Osteocyte (in vitro differentiated cells): ENCODE measurements around the gene GPC6. TPM values are rescaled to one million over a fixed set of nuclear protein-coding genes. Genes with fewer than 3 reads are reported as not detected.

ENCODE experiments used
- DNase-seq: peaks from one replicate; pipeline ENCODE4 v3.0.0; 2021; ENCODE audit warnings: mixed read lengths; ENCODE audit not compliant: unreplicated experiment; ENCODE audit errors: extremely low spot score
- H3K27ac Mint-ChIP-seq: one replicate; pipeline ENCODE4 v1.8.0; 2021; ENCODE audit warnings: mild to moderate bottlenecking, mixed read lengths; ENCODE audit not compliant: unreplicated experiment
- H3K27me3 Mint-ChIP-seq: one replicate; pipeline ENCODE4 v1.8.0; 2021; ENCODE audit warnings: mixed read lengths; ENCODE audit not compliant: unreplicated experiment
- H3K36me3 Mint-ChIP-seq: one replicate; pipeline ENCODE4 v1.8.0; 2021; ENCODE audit warnings: mixed read lengths; ENCODE audit not compliant: unreplicated experiment
- H3K4me1 Mint-ChIP-seq: one replicate; pipeline ENCODE4 v1.8.0; 2021; ENCODE audit warnings: mixed read lengths; ENCODE audit not compliant: unreplicated experiment
- H3K4me3 Mint-ChIP-seq: one replicate; pipeline ENCODE4 v1.8.0; 2021; ENCODE audit warnings: mild to moderate bottlenecking, moderate library complexity, mixed read lengths; ENCODE audit not compliant: unreplicated experiment
- H3K9me3 Mint-ChIP-seq: one replicate; pipeline ENCODE4 v1.8.0; 2021; ENCODE audit warnings: mixed read lengths; ENCODE audit not compliant: unreplicated experiment
- total RNA-seq: library from RNA; stranded (reverse); gene quantifications from 2 replicates; pipeline ENCODE4 v1.2.1, GENCODE V29; 2021
- TF ChIP-seq, protein P1 (sequence below): fragments of 200-600 bp; sonication (generic); IDR thresholded peaks from 2 replicates; pipeline ENCODE4 v1.5.0; 2021; ENCODE audit warnings: antibody characterized with exemption, mild to moderate bottlenecking, moderate library complexity

Gene GPC6
- total RNA-seq, 1 donor from 2014 or later: 125 TPM

DNA sequence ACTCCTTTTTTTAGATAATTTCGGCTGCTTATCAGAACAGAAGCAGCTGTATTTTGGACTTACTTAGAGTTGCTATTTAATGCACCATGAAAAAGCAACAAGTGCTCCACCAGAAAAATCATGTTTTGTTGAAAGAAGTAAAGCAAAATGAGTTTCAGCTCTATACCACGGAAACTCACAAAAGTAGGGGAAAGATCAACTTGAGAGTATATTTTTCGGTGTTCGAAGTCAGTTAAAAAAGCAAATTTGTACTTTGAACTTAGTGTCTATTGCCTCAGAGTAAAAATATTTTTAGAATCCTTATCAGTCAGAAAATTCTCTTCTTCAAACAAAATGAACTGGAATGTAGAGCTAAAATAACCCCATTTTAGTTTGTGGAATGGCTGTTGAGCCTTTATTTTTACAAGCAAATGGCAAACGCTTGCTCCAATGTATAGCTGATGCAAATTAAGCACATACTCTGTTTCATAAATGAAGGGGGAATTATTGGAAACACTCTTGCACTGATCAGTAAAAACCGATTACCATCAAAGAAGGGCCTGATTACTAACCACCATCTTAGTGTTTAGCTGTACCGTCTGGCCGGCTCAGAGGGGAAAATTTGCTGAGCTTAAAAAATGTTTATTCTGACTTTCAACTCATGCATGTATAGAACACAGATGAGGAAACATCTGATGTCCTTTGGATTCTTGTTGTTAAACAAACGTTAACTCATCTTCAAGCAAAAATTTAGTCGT, 540.7 kb downstream of the GPC6 start:
- TF ChIP-seq, protein P1, sequence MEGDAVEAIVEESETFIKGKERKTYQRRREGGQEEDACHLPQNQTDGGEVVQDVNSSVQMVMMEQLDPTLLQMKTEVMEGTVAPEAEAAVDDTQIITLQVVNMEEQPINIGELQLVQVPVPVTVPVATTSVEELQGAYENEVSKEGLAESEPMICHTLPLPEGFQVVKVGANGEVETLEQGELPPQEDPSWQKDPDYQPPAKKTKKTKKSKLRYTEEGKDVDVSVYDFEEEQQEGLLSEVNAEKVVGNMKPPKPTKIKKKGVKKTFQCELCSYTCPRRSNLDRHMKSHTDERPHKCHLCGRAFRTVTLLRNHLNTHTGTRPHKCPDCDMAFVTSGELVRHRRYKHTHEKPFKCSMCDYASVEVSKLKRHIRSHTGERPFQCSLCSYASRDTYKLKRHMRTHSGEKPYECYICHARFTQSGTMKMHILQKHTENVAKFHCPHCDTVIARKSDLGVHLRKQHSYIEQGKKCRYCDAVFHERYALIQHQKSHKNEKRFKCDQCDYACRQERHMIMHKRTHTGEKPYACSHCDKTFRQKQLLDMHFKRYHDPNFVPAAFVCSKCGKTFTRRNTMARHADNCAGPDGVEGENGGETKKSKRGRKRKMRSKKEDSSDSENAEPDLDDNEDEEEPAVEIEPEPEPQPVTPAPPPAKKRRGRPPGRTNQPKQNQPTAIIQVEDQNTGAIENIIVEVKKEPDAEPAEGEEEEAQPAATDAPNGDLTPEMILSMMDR: no peak
- peak overlapping the region; percentile 62 for H3K27ac Mint-ChIP-seq
- peaks cover 60% of the 10 kb centered on the region for H3K4me1 Mint-ChIP-seq
- peaks cover 4% of the 10 kb centered on the region for H3K9me3 Mint-ChIP-seq
- H3K36me3 Mint-ChIP-seq: peaks cover 9% of the 10 kb centered on the region
- DNase-seq: no peak
- no peak overlapping the region for H3K4me3 Mint-ChIP-seq
- H3K27me3 Mint-ChIP-seq: no peaks in the 10 kb centered on the region

DNA sequence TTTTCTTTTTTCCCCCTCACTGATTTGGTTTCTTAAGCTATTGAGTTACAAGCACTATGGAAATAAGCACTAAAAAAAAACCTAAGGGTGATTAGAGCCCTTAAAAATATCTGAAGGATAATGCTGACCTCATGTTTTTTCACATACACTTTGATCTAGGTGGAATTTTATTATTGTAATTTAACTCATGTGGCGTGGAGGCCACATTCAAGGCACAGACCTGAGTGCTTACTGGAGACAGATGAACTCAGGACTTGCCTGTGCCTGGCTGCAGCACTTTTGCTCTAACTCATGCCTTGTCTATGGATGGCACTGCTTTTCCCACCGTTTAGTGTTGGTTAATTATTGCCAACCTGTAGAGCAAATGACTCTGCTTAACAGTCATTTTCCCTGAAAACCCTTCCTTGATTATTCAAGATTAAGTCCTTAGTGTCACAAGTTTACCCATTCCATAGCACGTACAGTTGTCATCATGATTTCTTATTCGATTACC, 541.4 kb downstream of the GPC6 start:
- no peak for DNase-seq
- TF ChIP-seq, protein P1: no peak
- Mint-ChIP-seq H3K27ac (peak overlapping the region; percentile 10), H3K27me3 (no peaks in the 10 kb centered on the region), H3K36me3 (peaks cover 10% of the 10 kb centered on the region), H3K9me3 (peaks cover 4% of the 10 kb centered on the region), H3K4me3 (no peak overlapping the region), H3K4me1 (peaks cover 66% of the 10 kb centered on the region)

DNA sequence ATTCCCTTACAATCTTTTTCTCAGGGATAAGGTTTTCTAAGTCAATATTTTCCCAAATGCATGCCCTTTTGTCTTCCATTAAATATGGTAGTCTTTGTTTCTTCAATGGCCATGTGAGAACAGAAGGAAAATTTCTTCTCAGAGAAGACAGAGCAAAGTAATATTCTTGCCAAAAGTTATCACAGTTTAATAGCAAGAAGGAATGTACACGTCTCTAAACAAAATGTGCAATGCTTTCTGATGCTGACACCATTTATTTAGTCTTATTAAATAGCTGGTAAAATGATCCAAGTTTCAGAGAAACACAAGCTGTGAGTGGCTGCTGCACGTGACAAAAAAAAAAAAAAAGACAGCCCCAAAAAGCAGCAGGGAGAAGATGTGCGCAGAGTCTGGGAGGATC, 542.5 kb downstream of the GPC6 start:
- Mint-ChIP-seq H3K36me3 (peaks cover 7% of the 10 kb centered on the region), H3K9me3 (no peaks in the 10 kb centered on the region), H3K4me1 (peaks cover 70% of the 10 kb centered on the region), H3K27ac (no peak overlapping the region), H3K27me3 (no peaks in the 10 kb centered on the region), H3K4me3 (no peak overlapping the region)
- DNase-seq: no peak
- TF ChIP-seq, protein P1: no peak

DNA sequence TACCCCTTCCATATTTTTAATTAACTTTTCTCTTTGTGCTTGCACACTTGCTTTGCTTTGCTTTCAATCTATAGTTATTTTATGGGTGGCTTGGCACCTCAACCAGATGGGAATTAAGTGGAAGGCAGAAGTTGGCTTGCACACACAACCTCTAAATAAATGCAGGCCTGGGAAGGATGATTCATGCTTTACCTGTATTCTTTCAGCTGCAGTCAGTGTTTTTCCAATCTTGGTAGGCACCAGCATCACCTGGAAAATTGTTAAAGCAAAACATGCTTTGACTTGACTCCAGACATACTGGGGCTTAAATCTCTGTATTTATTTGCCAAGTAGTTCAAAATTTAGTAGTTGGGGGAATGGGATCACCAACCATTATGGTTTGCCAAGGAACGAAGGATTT, 543.0 kb downstream of the GPC6 start:
- H3K4me3 Mint-ChIP-seq: no peak overlapping the region
- no peak overlapping the region for H3K27ac Mint-ChIP-seq
- peaks cover 75% of the 10 kb centered on the region for H3K4me1 Mint-ChIP-seq
- H3K27me3 Mint-ChIP-seq: no peaks in the 10 kb centered on the region
- TF ChIP-seq, protein P1: no peak
- no peak for DNase-seq
- H3K36me3 Mint-ChIP-seq: peaks cover 7% of the 10 kb centered on the region
- no peaks in the 10 kb centered on the region for H3K9me3 Mint-ChIP-seq

DNA sequence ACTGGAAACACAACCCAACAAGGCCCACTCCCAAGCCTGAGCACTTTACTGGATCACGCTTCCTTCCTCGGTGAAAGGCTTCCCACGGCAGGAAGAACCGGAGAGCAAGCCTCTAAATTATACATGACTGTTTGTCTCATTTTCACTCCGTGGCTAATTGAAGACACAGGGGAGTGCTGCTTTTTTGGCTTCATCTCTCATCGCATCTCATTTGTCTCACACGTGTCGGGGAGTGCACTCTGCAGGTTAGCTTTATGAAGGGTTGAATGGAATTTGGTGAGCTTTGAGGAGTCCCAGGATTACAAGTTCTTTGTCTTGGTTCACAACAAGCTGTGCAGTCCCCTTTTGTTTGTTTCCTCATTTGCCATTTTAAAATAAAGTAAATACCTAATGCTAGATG, 544.6 kb downstream of the GPC6 start:
- no peaks in the 10 kb centered on the region for H3K27me3 Mint-ChIP-seq
- no peak overlapping the region for H3K4me3 Mint-ChIP-seq
- no peaks in the 10 kb centered on the region for H3K9me3 Mint-ChIP-seq
- TF ChIP-seq, protein P1: no peak
- H3K27ac Mint-ChIP-seq: no peak overlapping the region
- H3K4me1 Mint-ChIP-seq: peaks cover 82% of the 10 kb centered on the region
- peaks cover 7% of the 10 kb centered on the region for H3K36me3 Mint-ChIP-seq
- no peak for DNase-seq
